ENCODE data around the gene CNTLN. TPM values are rescaled to one million over a fixed set of nuclear protein-coding genes. Genes with fewer than 3 reads are reported as not detected.
"Not testable (repeated sequence)": the region's sequence is repeated elsewhere in the genome, so short reads cannot be mapped to it uniquely, and the experiment has no call there.

Gene CNTLN
- 5.8 and 6.4 TPM in 2 replicates for total RNA-seq (2014; rRNA removed; shearing (Covaris generic))
- 3.1 and 3.6 TPM in 2 replicates for polyA plus RNA-seq (2014; cell fraction: nucleus; rRNA removed)

DNA sequence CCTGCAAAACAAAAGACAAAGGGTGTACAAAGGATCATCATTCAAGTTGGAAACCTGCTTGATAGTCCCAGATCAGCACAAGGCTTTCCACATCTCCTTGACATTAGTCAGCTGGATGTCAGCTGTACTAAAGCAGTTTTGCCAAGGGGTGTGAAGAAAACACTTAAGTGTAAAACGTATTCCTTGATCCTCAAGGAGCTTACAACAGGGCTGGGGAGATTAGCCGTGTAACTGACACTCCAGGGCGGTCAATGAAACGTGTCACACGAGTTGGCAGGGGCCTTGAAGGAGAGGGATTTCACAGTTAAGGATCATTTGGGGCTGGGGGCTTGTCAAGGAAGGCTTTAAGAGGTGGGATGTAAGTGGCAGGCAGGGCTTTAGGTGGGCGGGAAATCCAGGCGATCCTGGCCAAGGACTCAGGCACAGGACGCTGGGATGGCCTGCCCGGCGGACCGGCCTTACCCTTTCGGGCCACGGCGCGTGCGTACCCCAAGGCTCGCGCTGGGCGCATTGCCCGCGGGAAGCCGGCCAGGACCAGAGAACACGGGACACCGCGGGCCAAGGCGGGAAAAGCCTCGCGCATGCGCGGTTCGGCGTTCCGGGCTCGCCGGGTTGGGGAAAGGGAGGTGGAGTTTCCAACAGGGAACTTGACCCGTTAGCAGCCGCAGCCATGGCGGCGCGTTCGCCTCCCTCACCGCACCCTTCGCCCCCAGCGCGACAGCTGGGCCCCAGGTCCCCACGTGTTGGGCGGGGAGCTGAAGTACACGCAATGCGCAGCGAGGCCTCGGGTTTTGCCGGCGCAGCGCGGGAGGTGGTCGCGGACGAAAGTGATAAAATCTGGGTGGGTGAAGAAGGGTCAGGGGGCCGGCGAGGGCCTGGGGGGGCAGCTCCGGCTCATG lies at the start of gene CNTLN:
Gene CNTLN (plus strand): TSS at position 645 of the 899 bp plus-strand sequence. CDS start 26 bp downstream, at position 671.
- DNase-seq (ENCODE audit: extremely low read depth, low read depth): peak; percentile 85

DNA sequence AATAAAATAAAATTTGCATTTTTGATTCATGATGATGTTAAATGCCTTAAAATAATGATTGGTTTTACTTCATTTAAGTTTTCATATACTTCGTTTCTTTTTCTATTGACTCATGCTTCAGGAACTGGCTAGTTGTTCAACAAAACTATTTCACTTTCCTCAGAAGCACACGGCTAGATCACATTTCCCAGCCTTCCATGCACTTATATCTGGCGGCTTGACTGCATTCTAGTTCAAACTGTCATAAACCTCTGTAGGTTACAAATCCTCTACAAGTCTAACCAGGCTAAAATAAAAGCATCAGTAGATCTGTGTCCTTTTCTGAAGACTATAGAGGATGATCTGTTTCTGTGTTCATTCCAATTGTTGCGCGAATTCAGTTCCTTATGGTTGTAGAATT lies 46.3 kb upstream of the CNTLN start:
- DNase-seq (ENCODE audit: extremely low read depth, low read depth): no peak

GRCh38 chr9:17090041-17090440 lies 44.8 kb upstream of the CNTLN start:
- DNase-seq (ENCODE audit: extremely low read depth, low read depth): no peak

- DNase-seq (ENCODE audit: extremely low read depth, low read depth): peak; percentile 27
These were observed 18.4 kb upstream of the CNTLN start for GRCh38 chr9:17116400-17116837.

DNA sequence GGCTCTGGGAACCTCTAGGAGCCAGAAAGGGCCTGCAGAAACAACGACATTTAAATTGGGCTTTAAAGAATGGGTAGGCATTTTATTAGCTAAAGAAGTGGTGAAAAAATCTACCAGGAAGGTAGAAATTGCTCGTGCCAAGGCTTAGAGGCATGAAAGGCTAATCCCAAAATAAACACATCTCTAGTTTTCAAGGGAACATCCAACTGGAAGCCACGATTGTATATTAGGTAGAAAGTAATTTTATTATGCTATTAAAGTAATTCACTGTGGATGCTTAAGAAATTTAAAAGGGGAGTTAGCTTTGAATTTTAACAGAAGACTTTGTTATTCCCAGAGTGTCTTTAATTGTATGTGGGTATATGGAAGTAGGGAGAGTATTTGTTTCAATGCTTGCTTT lies 17.5 kb upstream of the CNTLN start:
- no peak for DNase-seq (ENCODE audit: extremely low read depth, low read depth)

- DNase-seq (ENCODE audit: extremely low read depth, low read depth): no peak
These were observed 14.6 kb upstream of the CNTLN start for GRCh38 chr9:17120203-17120602.

DNA sequence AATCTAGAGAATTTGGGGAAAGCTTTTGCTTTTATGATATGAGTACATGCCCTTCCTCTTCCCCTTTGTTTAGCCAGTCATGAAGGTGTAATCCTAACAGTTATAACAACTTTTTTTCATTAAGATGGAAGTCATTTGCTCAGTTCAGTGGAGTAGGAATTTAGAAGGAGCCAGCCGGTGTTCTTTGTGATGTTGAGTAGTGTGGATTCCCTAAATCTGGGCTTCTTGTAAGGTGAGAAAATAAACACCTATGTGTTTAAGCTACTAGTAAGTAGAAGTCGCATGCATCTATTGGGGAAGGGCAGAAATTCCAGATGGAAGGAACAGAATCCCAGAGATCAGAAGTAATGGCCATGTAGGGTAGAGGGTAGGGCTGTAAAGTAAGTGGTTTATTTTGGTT lies 13.6 kb upstream of the CNTLN start:
- DNase-seq (ENCODE audit: extremely low read depth, low read depth): no peak

GRCh38 chr9:17130291-17130690 lies 4.5 kb upstream of the CNTLN start:
- DNase-seq (ENCODE audit: extremely low read depth, low read depth): no peak

- no peak for DNase-seq (ENCODE audit: extremely low read depth, low read depth)
These were observed 4.1 kb upstream of the CNTLN start for GRCh38 chr9:17130725-17131124.

GRCh38 chr9:17131494-17131893 lies 3.3 kb upstream of the CNTLN start:
- DNase-seq (ENCODE audit: extremely low read depth, low read depth): no peak

- DNase-seq (ENCODE audit: extremely low read depth, low read depth): no peak
These were observed 688 bp downstream of the CNTLN start for GRCh38 chr9:17135295-17136160.

GRCh38 chr9:17137566-17137965 lies 2.7 kb downstream of the CNTLN start:
- no peak for DNase-seq (ENCODE audit: extremely low read depth, low read depth)

DNA sequence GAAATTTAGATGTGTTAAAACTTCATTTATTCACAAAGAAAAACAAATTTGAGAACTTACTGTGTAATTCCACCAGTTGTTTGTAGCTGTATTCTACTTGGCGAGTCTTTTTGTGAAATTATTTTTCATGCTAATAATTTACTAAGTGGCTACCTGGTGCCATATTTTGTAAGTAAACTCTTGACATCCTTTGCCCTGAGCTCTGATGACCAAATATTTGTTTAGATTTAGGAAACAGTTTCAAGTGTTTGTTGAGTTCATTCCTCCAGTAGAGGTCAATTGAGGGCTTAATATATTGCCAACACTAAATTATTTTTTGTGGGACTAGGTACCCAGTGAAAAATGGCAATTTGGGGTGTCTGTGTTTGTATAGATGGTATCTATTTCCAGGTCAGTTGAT lies 3.7 kb downstream of the CNTLN start:
- DNase-seq (ENCODE audit: extremely low read depth, low read depth): no peak

- DNase-seq (ENCODE audit: extremely low read depth, low read depth): no peak
These were observed 5.6 kb downstream of the CNTLN start for GRCh38 chr9:17140418-17140817.

GRCh38 chr9:17148324-17148723 lies 13.5 kb downstream of the CNTLN start:
- DNase-seq (ENCODE audit: extremely low read depth, low read depth): no peak

- no peak for DNase-seq (ENCODE audit: extremely low read depth, low read depth)
These were observed 24.6 kb downstream of the CNTLN start for GRCh38 chr9:17159469-17159868.

GRCh38 chr9:17160327-17160726 lies 25.5 kb downstream of the CNTLN start:
- DNase-seq (ENCODE audit: extremely low read depth, low read depth): no peak

DNA sequence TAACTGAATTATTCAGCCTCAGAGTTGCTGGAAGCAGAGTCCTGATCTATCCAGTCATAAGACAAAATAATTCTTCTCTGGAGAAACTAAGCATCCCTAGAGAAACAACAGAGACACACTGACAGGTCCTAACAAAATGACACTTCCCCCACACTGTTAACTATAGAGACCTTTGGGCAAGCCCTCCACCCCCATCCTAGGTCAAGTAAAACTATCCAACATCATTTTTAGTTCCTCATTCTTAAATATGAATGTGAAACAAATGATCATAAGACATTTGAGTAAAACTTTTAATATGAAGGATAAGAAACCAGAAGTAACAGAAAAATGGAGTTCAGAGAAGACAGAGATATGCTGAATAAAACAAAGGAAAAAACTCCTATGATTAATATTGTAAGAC lies 30.9 kb downstream of the CNTLN start:
- DNase-seq (ENCODE audit: extremely low read depth, low read depth): no peak

- no peak for DNase-seq (ENCODE audit: extremely low read depth, low read depth)
These were observed 31.5 kb downstream of the CNTLN start for GRCh38 chr9:17166346-17166745.

DNA sequence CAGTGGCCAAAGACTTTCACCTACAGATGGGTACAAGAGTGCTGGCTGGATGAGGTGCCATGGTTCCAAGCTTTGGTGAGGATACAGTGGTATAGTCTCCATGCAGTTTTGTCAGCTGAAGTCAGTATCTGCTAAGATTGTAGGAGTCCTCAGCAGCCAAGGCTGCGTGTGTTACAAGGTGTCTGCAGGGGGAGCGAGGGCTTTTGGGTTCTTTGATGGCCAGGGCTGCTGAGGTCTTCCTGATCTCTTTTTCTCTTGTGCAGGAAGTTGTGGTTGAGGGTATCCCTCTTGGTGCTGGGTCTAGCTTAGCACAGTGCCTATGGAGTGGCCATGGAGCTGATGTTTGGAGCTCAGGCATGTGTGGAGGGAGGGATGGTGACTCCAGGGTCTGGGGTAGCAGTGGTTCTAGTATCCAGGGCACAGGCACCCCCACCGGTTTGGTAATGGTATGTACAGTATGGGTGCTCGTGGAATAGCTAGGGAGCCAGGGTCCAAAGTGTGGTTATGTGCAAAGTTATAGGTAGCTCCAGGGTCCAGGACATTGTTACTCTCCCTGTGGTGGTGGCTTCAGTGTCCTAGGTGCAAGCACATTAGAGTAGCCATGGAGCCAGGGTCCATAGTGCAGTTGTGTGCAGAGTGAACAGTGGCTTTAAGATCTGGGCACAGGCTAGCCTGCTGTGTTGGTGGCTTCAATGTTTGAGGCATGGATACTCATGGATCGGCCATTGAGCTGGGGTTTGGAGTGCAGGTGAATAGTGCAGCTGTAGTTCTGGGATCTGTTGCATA lies 36.7 kb downstream of the CNTLN start:
- DNase-seq (ENCODE audit: extremely low read depth, low read depth): no peak

- DNase-seq (ENCODE audit: extremely low read depth, low read depth): not testable (repeated sequence)
These were observed 42.7 kb downstream of the CNTLN start for GRCh38 chr9:17177496-17177895.
